ENCODE data around the gene MT2A.

MT2A gene

DNA sequence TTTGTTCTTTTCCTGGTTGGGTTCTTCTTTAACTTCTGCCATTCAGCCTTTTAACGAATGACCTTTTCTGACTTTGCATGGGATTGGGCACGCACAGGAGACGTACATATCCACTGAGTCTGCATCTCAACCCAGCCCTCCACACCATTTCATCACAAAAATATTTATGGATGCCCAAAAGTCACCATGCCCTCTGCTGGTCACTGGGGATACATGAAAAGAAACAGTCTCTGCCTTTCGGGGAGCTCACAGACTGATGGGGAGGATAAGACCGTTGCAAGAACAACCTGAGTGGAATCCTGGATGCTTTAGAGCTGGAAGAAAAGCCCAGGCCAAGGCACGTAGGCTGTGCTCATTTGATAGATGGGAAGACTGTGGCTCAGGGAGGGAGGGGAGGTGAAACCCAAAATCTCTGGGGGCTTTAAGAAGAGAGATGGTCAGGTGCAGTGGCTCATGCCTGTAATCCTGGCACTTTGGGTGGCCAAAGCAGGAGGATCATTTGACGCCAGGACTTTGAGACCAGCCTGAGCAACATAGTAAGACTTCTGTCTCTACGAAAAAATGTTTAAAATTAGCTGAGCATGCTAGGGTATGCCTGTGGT, 7.9 kb upstream of the MT2A start:
- no peak for DNase-seq (ENCODE audit: low read depth)

- no peak for DNase-seq (ENCODE audit: low read depth)
These were observed 7.1 kb upstream of the MT2A start for GRCh38 chr16:56601325-56601724.

- no peak for DNase-seq (ENCODE audit: low read depth)
These were observed 4.8 kb upstream of the MT2A start for GRCh38 chr16:56603589-56603988.

- DNase-seq (ENCODE audit: low read depth) = no peak
These were observed 3.4 kb upstream of the MT2A start for GRCh38 chr16:56604966-56605365.

DNA sequence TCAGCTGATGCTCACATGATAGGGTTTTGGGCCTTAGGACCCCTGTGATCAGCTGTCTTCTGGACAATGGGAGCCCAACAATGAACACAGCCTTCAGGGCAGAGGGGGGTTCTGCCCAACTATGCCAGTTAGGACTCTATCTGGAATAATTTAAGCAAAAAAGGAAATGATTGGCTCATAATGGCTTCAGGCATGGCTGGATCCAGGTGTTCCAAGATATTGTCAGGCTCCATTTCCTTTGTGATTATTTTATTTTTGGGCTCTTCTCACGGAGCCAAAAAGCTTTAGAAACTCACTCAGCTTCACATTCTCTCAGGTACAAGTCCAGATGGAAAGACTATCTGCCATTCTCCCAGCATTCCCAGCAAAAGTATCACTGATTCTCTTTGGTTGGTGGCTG, 2.9 kb upstream of the MT2A start:
- no peak for DNase-seq (ENCODE audit: low read depth)

- DNase-seq (ENCODE audit: low read depth) = no peak
These were observed 2.3 kb upstream of the MT2A start for GRCh38 chr16:56606071-56606475.

DNA sequence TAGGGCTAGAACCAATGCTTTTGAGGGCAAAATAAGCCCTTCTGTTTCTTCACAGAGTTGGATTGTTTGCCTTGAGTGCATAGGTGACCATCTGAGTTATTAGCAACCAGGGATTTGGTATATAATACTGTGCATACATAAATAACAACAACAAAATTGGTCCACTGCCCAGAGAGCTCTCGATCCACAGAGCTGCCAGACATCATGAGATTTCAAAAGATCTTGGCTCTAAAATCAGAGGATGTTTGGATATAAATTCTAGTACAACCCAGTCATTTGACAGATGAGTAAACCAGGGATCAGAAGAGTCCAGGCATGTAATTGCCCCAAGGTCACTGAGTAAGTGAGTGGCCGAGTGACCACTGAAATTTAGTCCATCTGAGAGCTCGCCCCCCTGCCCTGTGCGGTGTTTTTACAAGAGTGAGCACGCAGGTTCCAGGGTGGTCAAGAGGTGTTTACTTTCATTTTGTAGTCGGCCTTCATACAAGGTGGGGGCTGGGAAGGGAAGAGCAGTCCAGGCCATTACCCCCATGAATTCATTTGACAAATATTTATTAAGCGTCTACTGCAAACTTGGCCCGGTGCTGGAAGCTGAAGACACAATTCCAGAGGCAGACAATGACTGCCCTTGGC, 1.8 kb upstream of the MT2A start:
- DNase-seq (ENCODE audit: low read depth) = peak; percentile 92

DNA sequence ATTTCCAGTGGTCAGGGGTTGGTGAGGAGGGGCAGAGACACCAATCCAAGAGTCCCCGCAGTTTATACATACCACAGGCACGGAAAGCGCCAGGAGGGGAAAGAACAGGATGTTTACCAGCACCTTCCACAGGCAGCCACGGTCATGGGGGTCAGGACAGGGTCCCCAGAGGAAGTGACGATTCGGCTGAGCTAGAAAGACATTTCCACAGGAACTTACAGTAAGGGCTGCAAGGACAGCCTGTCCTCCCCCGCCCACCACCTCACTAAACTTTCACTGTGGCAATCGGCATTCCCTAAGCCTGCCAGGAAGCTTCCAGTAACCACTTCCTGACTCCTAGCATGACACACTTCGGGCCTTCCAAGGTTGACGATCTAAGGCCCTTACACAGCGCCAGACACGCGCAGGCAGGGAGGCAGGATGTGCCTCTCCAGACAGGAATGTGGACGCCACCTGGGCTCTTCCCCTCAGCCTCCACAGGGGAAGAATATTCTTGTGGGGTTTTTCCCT, 1.2 kb upstream of the MT2A start:
- DNase-seq (ENCODE audit: low read depth) = peak; percentile 98

- DNase-seq (ENCODE audit: low read depth) = no peak
These were observed 725 bp upstream of the MT2A start for GRCh38 chr16:56607675-56608042.

DNA sequence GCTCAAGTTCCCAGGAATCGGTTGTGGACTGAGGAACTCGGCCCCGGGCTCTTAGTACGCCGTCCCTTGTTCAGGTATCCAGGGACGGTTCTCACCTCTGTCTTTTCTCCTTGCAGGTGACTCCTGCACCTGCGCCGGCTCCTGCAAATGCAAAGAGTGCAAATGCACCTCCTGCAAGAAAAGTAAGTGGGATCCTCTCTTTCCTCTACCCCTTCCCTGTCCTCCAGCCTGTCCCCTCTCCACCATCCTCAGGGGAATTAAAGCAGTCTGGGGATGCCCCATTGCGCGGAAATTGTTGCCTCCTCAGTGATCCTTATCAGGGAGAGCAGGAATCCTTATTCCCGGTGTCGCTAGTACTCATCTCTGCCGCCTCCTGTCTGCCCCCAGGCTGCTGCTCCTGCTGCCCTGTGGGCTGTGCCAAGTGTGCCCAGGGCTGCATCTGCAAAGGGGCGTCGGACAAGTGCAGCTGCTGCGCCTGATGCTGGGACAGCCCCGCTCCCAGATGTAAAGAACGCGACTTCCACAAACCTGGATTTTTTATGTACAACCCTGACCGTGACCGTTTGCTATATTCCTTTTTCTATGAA, 585 bp downstream of the MT2A start:
- DNase-seq (ENCODE audit: low read depth) = no peak

GRCh38 chr16:56609463-56609921, 1.1 kb downstream of the MT2A start:
- DNase-seq (ENCODE audit: low read depth) = peak; percentile 83

- DNase-seq (ENCODE audit: low read depth) = peak; percentile 76
These were observed 1.7 kb downstream of the MT2A start for GRCh38 chr16:56610017-56610608.

DNA sequence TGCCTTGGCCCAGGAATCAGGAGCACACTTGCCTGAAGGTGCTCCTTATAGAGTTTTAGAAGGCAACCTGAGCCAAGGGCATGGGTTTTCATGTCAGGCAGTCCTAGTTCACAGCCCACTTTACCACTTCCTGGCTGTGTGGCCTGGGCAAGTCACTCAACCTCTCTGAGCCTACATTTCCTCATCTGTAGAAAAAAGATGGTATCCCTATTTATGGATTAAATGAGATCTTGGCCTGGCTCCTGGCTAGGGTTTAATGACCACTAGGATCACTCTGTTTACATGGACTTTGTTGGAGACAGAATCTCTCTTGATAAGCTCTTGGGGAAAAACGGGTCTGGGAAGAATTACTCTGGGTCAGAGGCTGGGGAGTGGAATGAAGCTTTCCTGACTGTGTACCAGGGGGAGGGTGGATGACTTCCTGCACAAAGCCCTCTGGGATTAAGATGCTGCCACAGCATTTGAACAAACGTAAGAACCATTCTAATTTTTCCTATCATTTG, 2.3 kb downstream of the MT2A start:
- DNase-seq (ENCODE audit: low read depth) = no peak

DNA sequence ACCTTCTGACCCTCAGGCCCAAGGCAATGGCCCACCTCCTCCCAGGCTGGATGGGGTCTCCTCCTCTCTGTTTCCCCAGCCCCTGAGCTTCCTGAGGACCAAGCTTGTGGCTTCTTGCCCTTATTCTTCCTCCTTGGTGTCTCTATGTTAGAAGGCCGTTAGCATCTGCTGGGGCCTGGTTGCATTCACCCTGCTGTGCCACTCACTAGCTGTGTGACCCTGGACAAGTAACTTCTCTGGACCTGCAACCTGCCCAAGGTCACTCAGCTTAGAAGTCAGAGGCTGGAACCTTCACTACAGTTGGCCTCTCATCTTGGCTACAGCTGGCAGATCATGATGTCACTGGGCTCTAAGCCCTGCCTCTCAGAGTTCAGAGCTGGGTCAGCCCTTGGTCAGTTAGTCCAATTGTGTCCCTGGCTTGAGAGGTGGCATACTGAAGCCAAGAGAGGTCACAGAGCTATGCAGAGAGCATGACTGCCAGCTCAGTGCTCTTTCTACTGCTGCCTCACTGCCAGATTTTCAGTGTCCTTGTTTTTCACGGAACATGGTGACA, 3.0 kb downstream of the MT2A start:
- DNase-seq (ENCODE audit: low read depth) = no peak

DNA sequence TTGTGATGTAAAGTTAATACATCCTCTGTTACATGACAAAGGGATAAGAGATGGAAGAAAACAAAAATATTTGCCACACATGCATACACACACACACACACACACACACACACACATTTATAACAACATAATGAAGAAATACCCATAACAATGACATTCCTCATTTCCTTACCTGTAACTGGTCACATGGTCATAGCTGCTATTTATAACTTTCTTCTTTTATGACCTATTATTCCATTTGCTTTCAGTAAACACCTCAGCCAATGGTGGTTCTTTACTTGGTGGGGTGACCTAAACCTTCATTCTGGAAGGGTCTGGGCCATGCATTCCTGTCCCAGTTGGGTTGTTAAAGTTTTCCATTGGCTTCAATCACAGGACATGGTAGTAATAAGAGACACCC, 5.3 kb downstream of the MT2A start:
- DNase-seq (ENCODE audit: low read depth) = no peak

DNA sequence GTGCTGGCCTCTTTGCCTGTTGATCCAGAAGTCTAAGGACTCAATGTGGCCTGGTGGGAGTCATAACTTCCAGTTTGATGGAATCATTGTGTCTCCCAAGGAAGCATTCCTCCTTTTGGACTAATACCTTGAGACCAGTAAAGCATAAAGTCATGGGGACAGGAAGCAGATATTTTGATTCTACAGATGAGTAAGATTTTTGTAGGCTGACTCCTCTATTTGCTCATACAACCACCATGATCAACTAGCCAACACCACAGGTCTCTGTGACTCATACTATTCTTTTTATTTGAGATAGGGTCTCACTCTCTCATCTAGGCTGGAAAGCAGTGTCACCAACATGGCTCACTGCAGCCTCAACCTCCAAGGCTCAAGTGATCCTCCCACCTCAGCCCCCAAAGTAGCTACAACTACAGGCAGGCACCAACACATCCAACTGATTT, 6.2 kb downstream of the MT2A start:
- DNase-seq (ENCODE audit: low read depth) = peak; percentile 83

DNA sequence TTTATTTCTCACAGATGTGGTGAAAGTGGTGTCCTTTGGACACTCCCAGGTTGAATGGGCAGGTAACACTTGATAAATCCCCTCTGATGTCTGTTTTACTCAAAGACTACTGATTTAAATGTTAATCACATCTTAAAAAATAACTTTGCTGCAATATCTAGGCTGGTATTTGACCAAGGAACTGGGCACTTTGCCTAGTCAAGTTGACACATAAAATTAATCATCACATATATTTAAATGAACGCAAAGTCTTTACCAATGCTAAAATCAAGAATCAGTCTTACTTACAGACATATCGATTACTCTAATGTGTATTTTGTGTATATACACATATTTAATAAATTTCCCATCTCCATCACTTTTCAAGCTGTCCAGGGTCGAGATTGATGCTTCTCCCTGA, 7.0 kb downstream of the MT2A start:
- DNase-seq (ENCODE audit: low read depth) = peak; percentile 74

DNA sequence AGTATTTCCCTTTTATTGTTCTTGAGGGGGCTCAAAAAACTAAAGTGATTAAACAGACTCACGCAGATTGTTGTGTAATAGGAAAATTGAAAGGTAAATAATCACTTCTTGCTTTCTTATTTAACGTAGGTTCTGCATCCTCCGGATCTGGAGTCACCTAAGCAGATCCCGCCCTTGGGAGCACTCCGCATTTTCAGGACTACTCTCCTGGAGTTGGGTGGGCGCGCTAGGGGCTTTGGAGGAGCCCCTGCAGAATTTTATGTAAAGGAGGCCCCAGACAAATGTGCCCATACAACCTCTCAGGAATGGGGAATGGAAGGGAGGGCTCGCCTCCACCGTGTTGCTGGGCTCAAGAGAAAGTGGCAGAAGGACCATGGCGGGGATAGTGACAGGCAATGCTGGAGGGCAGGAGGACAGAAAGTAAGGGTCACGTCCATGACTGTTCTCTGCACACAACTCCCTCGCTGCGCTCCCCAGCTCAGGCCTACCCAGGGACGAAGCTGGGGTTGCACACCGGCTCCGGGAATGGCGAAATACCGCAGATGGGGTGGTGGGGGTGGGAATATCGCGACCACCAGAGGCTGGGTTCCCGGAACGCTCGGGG, 8.3 kb downstream of the MT2A start:
- no peak for DNase-seq (ENCODE audit: low read depth)

DNA sequence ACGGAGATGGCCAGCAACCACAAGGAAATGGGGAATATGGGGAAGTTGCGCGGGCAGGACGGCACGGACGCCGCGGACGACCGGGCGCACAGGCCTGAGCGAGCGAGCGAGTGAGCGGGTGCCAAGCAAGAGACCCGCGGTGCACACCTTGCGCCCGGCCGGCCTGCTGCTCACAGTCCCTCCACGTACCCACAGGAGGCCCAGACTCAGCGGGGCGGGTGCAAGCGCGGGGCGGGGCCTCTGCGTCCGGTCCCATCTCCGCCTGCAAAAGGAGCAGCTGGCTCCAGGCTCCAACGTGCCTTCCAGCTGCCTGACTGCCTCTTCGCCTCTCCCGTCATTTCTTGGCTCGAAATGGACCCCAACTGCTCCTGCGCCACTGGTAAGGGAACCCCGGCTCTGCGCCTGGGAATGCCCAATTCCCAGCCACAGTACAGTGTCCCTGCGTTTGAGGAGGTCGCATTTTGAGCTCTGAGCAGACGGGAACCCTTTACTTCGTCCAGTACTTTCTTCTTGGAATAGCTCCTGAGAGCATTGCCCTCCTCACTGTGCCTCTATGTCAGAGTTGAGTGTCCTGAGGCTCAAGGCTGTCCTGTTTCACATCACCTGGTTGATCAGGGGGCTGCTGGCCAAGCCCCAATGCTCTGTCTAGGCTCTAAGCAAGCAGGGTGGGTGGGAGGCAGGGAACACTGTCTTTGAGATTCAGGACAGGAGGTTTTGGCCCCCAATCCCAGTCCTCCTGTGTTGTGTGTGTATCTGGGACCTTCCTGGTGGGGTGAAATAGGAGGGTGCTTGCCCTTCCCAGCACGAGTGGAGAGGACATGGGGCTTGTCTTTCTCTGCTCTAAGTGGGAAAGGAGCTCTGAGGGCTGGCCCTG, 9.1 kb downstream of the MT2A start:
- no peak for DNase-seq (ENCODE audit: low read depth)

- no peak for DNase-seq (ENCODE audit: low read depth)
These were observed 9.8 kb downstream of the MT2A start for GRCh38 chr16:56618138-56618537.

DNA sequence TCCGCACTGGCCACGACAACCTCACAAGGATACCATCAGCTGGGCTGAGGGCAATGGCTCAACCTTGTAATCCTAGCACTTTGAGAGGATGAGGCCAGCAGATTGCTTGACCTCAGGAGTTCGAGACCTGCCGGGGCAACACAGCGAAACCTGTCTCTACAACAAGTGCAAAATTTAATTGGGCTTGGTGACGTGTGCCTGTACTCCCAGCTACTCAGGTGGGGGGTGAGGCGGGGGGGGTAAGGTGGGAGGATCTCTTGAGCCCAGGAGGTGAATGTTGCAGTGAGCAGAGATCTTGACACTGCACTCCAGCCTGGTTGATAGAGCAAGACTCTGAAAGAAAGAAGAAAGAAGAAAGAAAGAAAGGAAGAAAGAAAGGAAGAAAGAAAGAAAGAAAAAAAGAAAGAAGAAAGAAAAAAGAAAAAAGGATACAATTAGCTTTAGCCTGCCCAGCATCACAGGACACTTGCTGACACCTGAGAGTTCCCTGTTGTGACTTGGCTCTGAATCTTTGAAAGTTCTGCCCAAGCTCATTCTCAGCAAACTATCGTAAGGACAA, 12.0 kb downstream of the MT2A start:
- no peak for DNase-seq (ENCODE audit: low read depth)
